Heart left ventricle (tissue), 13 donors: ENCODE results near the gene CCDC68.

ENCODE experiments used
- POLR2A ChIP-seq, 2 donors: fragments of 450-650 bp; IDR thresholded peaks; one replicate each; pipeline ENCODE4 v1.6.1; 2017; ENCODE audit warnings: antibody characterized with exemption in 2 of 2, mild to moderate bottlenecking in 2 of 2, moderate library complexity in 2 of 2
- TF ChIP-seq, protein P1 (sequence below), 12 donors: fragments of 200-600 bp; sonication (generic) in 4 of 12; IDR thresholded peaks; one replicate each; pipeline versions ENCODE4 v1.5.0 to v1.8.0; 2018 to 2022; ENCODE audit warnings: antibody characterized with exemption in 12 of 12, mild to moderate bottlenecking in 5 of 12
- donor health status: ischemic (EF 13 %, LVEDD 7.1; RV severe dilation, severe dysfunction).
- donor health status: DM: no; HTN: yes; CAD: no.
- donor health status: DM: no; HTN: no; CAD: no.
- donor health status: ischemic (EF 25% LVEDD 6.9; RV normal size, moderate dysfunction).
- donor health status: ischemic (EF 25% LVEDD 5.7; RV mildly dilated, moderate dysfunction).
- donor health status: ischemic (EF 35%, LVEDD 5.7; RV mildly dilated, moderate dysfunction).
- donor health status: nonischemic (EF 11% LVEDD 7.7; RV severe dilation, severe dysfunction).
- donor health status: DM: yes; HTN: yes; CAD: no.
- donor health status: PGD.
- donor health status: ischemic (EF 29% LVEDD 5.4; RV normal size, mild dysfunction).
- donor health status: nonischemic (EF 23%, LVEDD 6.1; RV moderate dilation, normal function).

DNA sequence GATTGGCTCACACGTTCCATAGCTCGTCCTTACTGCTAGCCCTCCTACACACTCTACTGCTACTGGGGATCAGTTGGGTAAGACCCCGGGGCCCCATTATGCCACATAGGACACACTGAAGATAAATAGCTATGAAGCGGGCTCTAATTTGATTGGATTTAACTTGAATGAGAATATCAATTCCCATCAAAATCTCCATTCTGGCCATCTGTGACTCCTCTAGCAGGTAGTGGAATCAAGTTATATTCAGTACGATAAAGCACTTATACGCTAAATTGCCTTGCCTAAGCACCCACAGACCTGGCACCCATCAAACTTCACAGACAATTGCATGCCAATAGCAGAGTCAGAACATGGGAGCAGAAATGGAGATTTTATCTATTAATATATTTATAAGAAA lies 39.8 kb downstream of the CCDC68 start:
- TF ChIP-seq POLR2A (IDR thresholded peaks at IDR 0.05), result no peak
- TF ChIP-seq, protein P1, sequence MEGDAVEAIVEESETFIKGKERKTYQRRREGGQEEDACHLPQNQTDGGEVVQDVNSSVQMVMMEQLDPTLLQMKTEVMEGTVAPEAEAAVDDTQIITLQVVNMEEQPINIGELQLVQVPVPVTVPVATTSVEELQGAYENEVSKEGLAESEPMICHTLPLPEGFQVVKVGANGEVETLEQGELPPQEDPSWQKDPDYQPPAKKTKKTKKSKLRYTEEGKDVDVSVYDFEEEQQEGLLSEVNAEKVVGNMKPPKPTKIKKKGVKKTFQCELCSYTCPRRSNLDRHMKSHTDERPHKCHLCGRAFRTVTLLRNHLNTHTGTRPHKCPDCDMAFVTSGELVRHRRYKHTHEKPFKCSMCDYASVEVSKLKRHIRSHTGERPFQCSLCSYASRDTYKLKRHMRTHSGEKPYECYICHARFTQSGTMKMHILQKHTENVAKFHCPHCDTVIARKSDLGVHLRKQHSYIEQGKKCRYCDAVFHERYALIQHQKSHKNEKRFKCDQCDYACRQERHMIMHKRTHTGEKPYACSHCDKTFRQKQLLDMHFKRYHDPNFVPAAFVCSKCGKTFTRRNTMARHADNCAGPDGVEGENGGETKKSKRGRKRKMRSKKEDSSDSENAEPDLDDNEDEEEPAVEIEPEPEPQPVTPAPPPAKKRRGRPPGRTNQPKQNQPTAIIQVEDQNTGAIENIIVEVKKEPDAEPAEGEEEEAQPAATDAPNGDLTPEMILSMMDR (IDR thresholded peaks at IDR 0.05), result no peak
